K562 (cell line): ENCODE measurements around the gene ZBTB26. TPM values are rescaled to one million over a fixed set of nuclear protein-coding genes. Genes with fewer than 3 reads are reported as not detected.
A peak's percentile ranks its signal among the peaks of the same experiment; 100 is the strongest.

Experiments
- ATF2 ChIP-seq: sonication (generic); formaldehyde crosslinking; IDR thresholded peaks from 2 replicates; pipeline ENCODE4 v1.8.1; 2022; ENCODE audit warnings: missing genetic modification reagents
- CGGBP1 ChIP-seq: fragments of 250-450 bp; sonication (Bioruptor Pico); IDR thresholded peaks from 2 replicates; pipeline ENCODE4 v1.9.0; 2021; ENCODE audit warnings: mild to moderate bottlenecking
- CHD2 ChIP-seq: IDR thresholded peaks from 2 replicates; pipeline ENCODE4 v1.6.1; 2011; ENCODE audit warnings: low read depth, low read length
- ETV6 ChIP-seq, 3 experiments: fragments of 150-350 bp in 1 of 3; sonication (generic) in 1 of 3; formaldehyde crosslinking in 1 of 3; IDR thresholded peaks; 2 replicates each; pipeline versions ENCODE4 v1.6.1 to v1.8.0; 2014 to 2022; ENCODE audit warnings: borderline replicate concordance in 2 of 3, low read depth in 2 of 3, antibody characterized with exemption in 1 of 3, low read length in 1 of 3, mild to moderate bottlenecking in 1 of 3, missing genetic modification reagents in 1 of 3
- FOSL1 ChIP-seq: fragments of 200-800 bp; sonication (Bioruptor generic); conservative IDR thresholded peaks from 2 replicates; pipeline ENCODE4 v1.6.1; 2016; ENCODE audit warnings: missing genetic modification characterization, missing compliant biosample characterization
- GABPA ChIP-seq: fragments of 200-800 bp; sonication (Bioruptor generic); conservative IDR thresholded peaks from 2 replicates; pipeline ENCODE4 v1.6.1; 2016; ENCODE audit warnings: low read depth, missing genetic modification characterization, missing compliant biosample characterization
- GABPB2 ChIP-seq: fragments of 250-450 bp; sonication (Bioruptor Pico); conservative IDR thresholded peaks from 2 replicates; pipeline ENCODE4 v1.5.1; 2021; ENCODE audit warnings: mild to moderate bottlenecking
- GATAD2B ChIP-seq: fragments of 450-650 bp; IDR thresholded peaks from 2 replicates; pipeline ENCODE4 v1.6.1; 2017; ENCODE audit warnings: mild to moderate bottlenecking, borderline replicate concordance
- HNRNPK ChIP-seq: fragments of 200-400 bp; formaldehyde crosslinking; IDR thresholded peaks from one replicate; pipeline ENCODE4 v1.6.1; 2018; ENCODE audit warnings: mild to moderate bottlenecking, low read depth, low read length; ENCODE audit not compliant: poor library complexity, severe bottlenecking
- HNRNPUL1 ChIP-seq: fragments of 200-400 bp; formaldehyde crosslinking; IDR thresholded peaks from 2 replicates; pipeline ENCODE4 v1.6.1; 2017; ENCODE audit warnings: low read length
- NCOA4 ChIP-seq: fragments of 450-650 bp; IDR thresholded peaks from 2 replicates; pipeline ENCODE4 v1.6.1; 2018; ENCODE audit warnings: mild to moderate bottlenecking; ENCODE audit not compliant: partially characterized antibody
- NFRKB ChIP-seq: fragments of 450-650 bp; IDR thresholded peaks from 2 replicates; pipeline ENCODE4 v1.6.1; 2016; ENCODE audit warnings: low read depth
- PKNOX1 ChIP-seq: fragments of 450-650 bp; IDR thresholded peaks from 2 replicates; pipeline ENCODE4 v1.6.1; 2016
- PTRF ChIP-seq: fragments of 450-650 bp; IDR thresholded peaks from 2 replicates; pipeline ENCODE4 v1.6.1; 2016; ENCODE audit warnings: mild to moderate bottlenecking, missing genetic modification characterization, missing compliant biosample characterization
- SMARCE1 ChIP-seq: fragments of 450-650 bp; IDR thresholded peaks from 2 replicates; pipeline ENCODE4 v1.7.1; 2016; ENCODE audit warnings: mild to moderate bottlenecking
- THRA ChIP-seq: fragments of 450-650 bp; IDR thresholded peaks from 2 replicates; pipeline ENCODE4 v1.6.1; 2017; ENCODE audit warnings: mild to moderate bottlenecking, moderate library complexity
- ZNF444 ChIP-seq: fragments of 250-450 bp; sonication (Bioruptor Pico); IDR thresholded peaks from 2 replicates; pipeline ENCODE4 v1.4.0; 2020; ENCODE audit warnings: mild to moderate bottlenecking, moderate library complexity
- ZNF592 ChIP-seq: fragments of 450-650 bp; IDR thresholded peaks from 2 replicates; pipeline ENCODE4 v1.6.1; 2017; ENCODE audit warnings: antibody characterized with exemption, mild to moderate bottlenecking
- ZNF699 ChIP-seq: fragments of 250-450 bp; sonication (Bioruptor Pico); IDR thresholded peaks from 2 replicates; pipeline ENCODE4 v1.8.0; 2021; ENCODE audit warnings: mild to moderate bottlenecking, moderate library complexity; ENCODE audit not compliant: insufficient replicate concordance
- ZSCAN32 ChIP-seq: fragments of 450-650 bp; formaldehyde crosslinking; IDR thresholded peaks from 2 replicates; pipeline ENCODE4 v1.4.0; 2020; ENCODE audit warnings: mild to moderate bottlenecking, moderate library complexity
- polyA plus RNA-seq, 8 experiments: library from polyadenylated mRNA; depleted of rRNA in 4 of 8; stranded (reverse) in 5 of 8; unstranded in 3 of 8; fragments of >200 nt; fragmentation: Nextera tagmentation in 2 of 8; fragmentation: Illumina TruSeq in 1 of 8; extraction: Ambion mirVana in 2 of 8; extraction: Trizol in 1 of 8; gene quantifications; 2 replicates each; pipeline versions ENCODE4 v1.2.1 to v1.2.3, GENCODE V29; 2011 to 2014; ENCODE audit warnings: inconsistent platforms in 1 of 8, missing spikeins in 1 of 8
- total RNA-seq, 7 experiments: library from RNA; depleted of rRNA in 6 of 7; stranded (reverse); fragments of >200 nt in 6 of 7; fragmentation: Illumina TruSeq in 2 of 7; extraction: Trizol in 2 of 7; gene quantifications; 2 replicates each; pipeline versions ENCODE4 v1.2.1 to v1.2.3, GENCODE V29; 2011 to 2021; ENCODE audit warnings: low replicate concordance in 1 of 7

Gene ZBTB26
- total and polyA plus RNA-seq, 9 of the 15 experiments (the other 6 are each of a cell fraction or from before 2014, with no cell fraction given): 2.4 to 20.7 (median 5.0) TPM

GRCh38 chr9:122912964-122913673, 18.2 kb downstream of the ZBTB26 start, which contains the start of gene ZBTB6 (continued):
- TF ChIP-seq GATAD2B: no peak
- TF ChIP-seq ETV6 (IDR thresholded peaks at IDR 0.05; ENCODE audit: borderline replicate concordance in 1 of 2, low read depth in 2 of 2, low read length in 1 of 2): no peak
- no peak for TF ChIP-seq ETV6 (CRISPR knock-in tag; IDR thresholded peaks at IDR 0.05; ENCODE audit: borderline replicate concordance)
- peak; percentile 49; the same call in 1 of the 2 replicates for TF ChIP-seq ZNF592
- TF ChIP-seq CHD2: peak; percentile 72; the same call in 1 of the 2 replicates
- TF ChIP-seq GABPA (tag): peak; percentile 99
- TF ChIP-seq GABPB2 (CRISPR knock-in tag): no peak
- TF ChIP-seq ZNF444 (CRISPR knock-in tag): no peak
- TF ChIP-seq NFRKB: 0 out of 2 replicates have a peak, but pooled peaks have one; percentile 65
- TF ChIP-seq THRA: no peak
- TF ChIP-seq CGGBP1 (CRISPR knock-in tag): 0 out of 2 replicates have a peak, but pooled peaks have one; percentile 0
- TF ChIP-seq HNRNPK: no peak
- TF ChIP-seq ZNF699 (CRISPR knock-in tag): no peak
- TF ChIP-seq FOSL1 (tag): 0 out of 2 replicates have a peak, but pooled peaks have one; percentile 30
- peak; percentile 62 for TF ChIP-seq PKNOX1
- no peak for TF ChIP-seq HNRNPUL1
- TF ChIP-seq PTRF (tag): no peak
- no peak for TF ChIP-seq SMARCE1
- no peak for TF ChIP-seq NCOA4
- TF ChIP-seq ATF2 (CRISPR knock-in tag): no peak
- TF ChIP-seq ZSCAN32 (CRISPR knock-in tag): no peak
